GDM1 (cell line): ENCODE results near the gene MMP24.

Source experiments
- DNase-seq: peaks from one replicate; lab custom pipeline; 2025; lab: John Stamatoyannopoulos, UW

MMP24 gene

GRCh38 chr20:35279040-35279439 lies 52.5 kb downstream of the MMP24 start:
- DNase-seq: no peak

- no peak for DNase-seq
These were observed 53.2 kb downstream of the MMP24 start for GRCh38 chr20:35279533-35280174.

GRCh38 chr20:35280523-35280922 lies 54.0 kb downstream of the MMP24 start:
- no peak for DNase-seq

GRCh38 chr20:35281506-35282101 lies 55.1 kb downstream of the MMP24 start:
- DNase-seq: no peak

GRCh38 chr20:35283441-35284266 lies 57.2 kb downstream of the MMP24 start:
- no peak for DNase-seq

GRCh38 chr20:35284267-35284991 lies 57.9 kb downstream of the MMP24 start, which contains the start of gene EIF6:
Gene EIF6, minus strand, starts transcription at chr20:35284772. Its CDS starts 285 bp downstream, at chr20:35284487.
- peak; percentile 69 for DNase-seq

- DNase-seq: no peak
These were observed 58.7 kb downstream of the MMP24 start for GRCh38 chr20:35284992-35285805.

GRCh38 chr20:35285806-35286076 lies 59.3 kb downstream of the MMP24 start:
- DNase-seq: no peak

- DNase-seq: no peak
These were observed 59.8 kb downstream of the MMP24 start for GRCh38 chr20:35286077-35286898.

- no peak for DNase-seq
These were observed 60.5 kb downstream of the MMP24 start for GRCh38 chr20:35286899-35287508.

- no peak for DNase-seq
These were observed 61.2 kb downstream of the MMP24 start for GRCh38 chr20:35287509-35288324.

- DNase-seq: no peak
These were observed 62.0 kb downstream of the MMP24 start for GRCh38 chr20:35288325-35289060.

GRCh38 chr20:35290186-35290886 lies 63.8 kb downstream of the MMP24 start:
- DNase-seq: no peak

GRCh38 chr20:35290887-35291417 lies 64.5 kb downstream of the MMP24 start:
- no peak for DNase-seq

- no peak for DNase-seq
These were observed 65.4 kb downstream of the MMP24 start, which contains the start of gene FAM83C for GRCh38 chr20:35291654-35292503. Gene FAM83C, minus strand, starts transcription at chr20:35292425. Its CDS starts 121 bp downstream, at chr20:35292304.

- DNase-seq: no peak
These were observed 66.2 kb downstream of the MMP24 start for GRCh38 chr20:35292504-35293285.
